HG03354 (cell line): Measurements from ENCODE around the gene MAP4K4.
A peak's percentile ranks its signal among the peaks of the same experiment; 100 is the strongest.
"Not testable (repeated sequence)": the region's sequence is repeated elsewhere in the genome, so short reads cannot be mapped to it uniquely, and the experiment has no call there.

Experiments
- ATAC-seq: cut with Tn5 transposase; IDR thresholded peaks from one replicate; pipeline ENCODE4 v1.9.1; 2021; ENCODE audit warnings: mild to moderate bottlenecking; ENCODE audit not compliant: unreplicated experiment, poor library complexity, severe bottlenecking

The MAP4K4 gene

GRCh38 chr2:101737478-101738255 lies 40.2 kb downstream of the MAP4K4 start:
- no peak for ATAC-seq

GRCh38 chr2:101738649-101739048 lies 41.1 kb downstream of the MAP4K4 start:
- ATAC-seq: no peak

GRCh38 chr2:101740555-101740964 lies 43.1 kb downstream of the MAP4K4 start:
- no peak for ATAC-seq

GRCh38 chr2:101741775-101742520 lies 44.4 kb downstream of the MAP4K4 start:
- ATAC-seq: no peak

- no peak for ATAC-seq
Measured at GRCh38 chr2:101742547-101742946, 45.0 kb downstream of the MAP4K4 start.

GRCh38 chr2:101743288-101743687 lies 45.8 kb downstream of the MAP4K4 start:
- ATAC-seq: no peak

- ATAC-seq: no peak
Measured at GRCh38 chr2:101744832-101745231, 47.3 kb downstream of the MAP4K4 start.

- ATAC-seq: no peak
Measured at GRCh38 chr2:101745711-101746694, 48.5 kb downstream of the MAP4K4 start.

- no peak for ATAC-seq
Measured at GRCh38 chr2:101748000-101748399, 50.5 kb downstream of the MAP4K4 start.

- ATAC-seq: not testable (repeated sequence)
Measured at GRCh38 chr2:101748462-101748861, 51.0 kb downstream of the MAP4K4 start.

GRCh38 chr2:101750688-101751087 lies 53.2 kb downstream of the MAP4K4 start:
- ATAC-seq: no peak

- ATAC-seq: no peak
Measured at GRCh38 chr2:101751276-101751815, 53.8 kb downstream of the MAP4K4 start.

- peak; percentile 83 for ATAC-seq
Measured at GRCh38 chr2:101751875-101752619, 54.5 kb downstream of the MAP4K4 start.

GRCh38 chr2:101752716-101753616 lies 55.5 kb downstream of the MAP4K4 start:
- no peak for ATAC-seq

GRCh38 chr2:101753720-101754490 lies 56.4 kb downstream of the MAP4K4 start:
- ATAC-seq: no peak

GRCh38 chr2:101754618-101755017 lies 57.1 kb downstream of the MAP4K4 start:
- ATAC-seq: no peak

- no peak for ATAC-seq
Measured at GRCh38 chr2:101756266-101756665, 58.8 kb downstream of the MAP4K4 start.
